ENCODE results near the gene STOX2.

The STOX2 gene

GRCh38 chr4:183898456-183898855, 6.7 kb upstream of the STOX2 start (continued):
- no peak for TF ChIP-seq TCF4 (CRISPR knock-in tag; IDR thresholded peaks at IDR 0.05; ENCODE audit: borderline replicate concordance)
- no peak for TF ChIP-seq CSRNP3 (CRISPR knock-in tag; IDR thresholded peaks at IDR 0.05)

- no peak for ATAC-seq
- no peak for TF ChIP-seq CSRNP3 (CRISPR knock-in tag; IDR thresholded peaks at IDR 0.05)
- TF ChIP-seq RARB (CRISPR knock-in tag; IDR thresholded peaks at IDR 0.05), result no peak
- no peak for TF ChIP-seq PPARA (CRISPR knock-in tag; IDR thresholded peaks at IDR 0.05; ENCODE audit: borderline replicate concordance)
- TF ChIP-seq ESRRG (CRISPR knock-in tag; IDR thresholded peaks at IDR 0.05), result no peak
- no peak for TF ChIP-seq ARNTL (CRISPR knock-in tag; IDR thresholded peaks at IDR 0.05; ENCODE audit: borderline replicate concordance, low read depth)
- TF ChIP-seq ISL1 (CRISPR knock-in tag; IDR thresholded peaks at IDR 0.05), result no peak
- TF ChIP-seq ZC3H10 (CRISPR knock-in tag; IDR thresholded peaks at IDR 0.05), result no peak
- no peak for TF ChIP-seq GLIS3 (CRISPR knock-in tag; IDR thresholded peaks at IDR 0.05)
- no peak for TF ChIP-seq BACH2 (CRISPR knock-in tag; IDR thresholded peaks at IDR 0.05; ENCODE audit: borderline replicate concordance)
- no peak for TF ChIP-seq ZNF8 (CRISPR knock-in tag; IDR thresholded peaks at IDR 0.05)
- no peak for TF ChIP-seq TSHZ2 (CRISPR knock-in tag; IDR thresholded peaks at IDR 0.05)
- TF ChIP-seq PATZ1 (CRISPR knock-in tag; IDR thresholded peaks at IDR 0.05; ENCODE audit: borderline replicate concordance), result no peak
- no peak for TF ChIP-seq TCF4 (CRISPR knock-in tag; IDR thresholded peaks at IDR 0.05; ENCODE audit: borderline replicate concordance)
- no peak for TF ChIP-seq SNAI2 (CRISPR knock-in tag; IDR thresholded peaks at IDR 0.05)
- no peak for TF ChIP-seq ZNF70 (CRISPR knock-in tag; IDR thresholded peaks at IDR 0.05)
- TF ChIP-seq TOX (CRISPR knock-in tag; IDR thresholded peaks at IDR 0.05; ENCODE audit: borderline replicate concordance), result no peak
- TF ChIP-seq ZFP3 (CRISPR knock-in tag; IDR thresholded peaks at IDR 0.05), result no peak
- TF ChIP-seq POU6F1 (CRISPR knock-in tag; IDR thresholded peaks at IDR 0.05; ENCODE audit: borderline replicate concordance, low read depth), result no peak
- TF ChIP-seq ZFP30 (CRISPR knock-in tag; IDR thresholded peaks at IDR 0.05), result no peak
- TF ChIP-seq ZNF565 (CRISPR knock-in tag; conservative IDR thresholded peaks at IDR 0.05; ENCODE audit: low read depth), result no peak
Measured at GRCh38 chr4:183903021-183903760, 1.9 kb upstream of the STOX2 start.

Data from SK-N-SH treated with all-trans-retinoic acid at 6 μM for 48 hours (cell line).